Uterus (tissue), 4 donors: Measurements from ENCODE around the gene DTD1. TPM values are rescaled to one million over a fixed set of nuclear protein-coding genes. Genes with fewer than 3 reads are reported as not detected.

Source experiments
- DNase-seq, 2 donors: peaks; one replicate each; pipeline ENCODE4 v3.0.0-alpha.2; 2019 to 2020
- H3K27ac ChIP-seq, 2 donors: fragments of 200-600 bp; sonication (generic); 1 replicate in 1 of 2; 2 replicates in 1 of 2; pipeline ENCODE4 v1.5.1; 2016 to 2018
- H3K27me3 ChIP-seq, 2 donors: fragments of 200-600 bp; sonication (generic); one replicate each; pipeline ENCODE4 v1.5.1; 2018 to 2019; ENCODE audit warnings: control low read depth in 1 of 2
- H3K36me3 ChIP-seq, 2 donors: fragments of 200-600 bp; sonication (generic); one replicate each; pipeline ENCODE4 v1.5.1; 2019; ENCODE audit warnings: control low read depth in 1 of 2
- H3K4me1 ChIP-seq, 2 donors: fragments of 200-600 bp; sonication (generic); one replicate each; pipeline ENCODE4 v1.5.1; 2018 to 2019; ENCODE audit warnings: control low read depth in 1 of 2
- H3K4me3 ChIP-seq, 2 donors: fragments of 200-600 bp; sonication (generic); 1 replicate in 1 of 2; 2 replicates in 1 of 2; pipeline ENCODE4 v1.5.1; 2018 to 2019; ENCODE audit warnings: mild to moderate bottlenecking in 1 of 2
- H3K9me3 ChIP-seq, 2 donors: fragments of 200-600 bp; sonication (generic); one replicate each; pipeline ENCODE4 v1.5.1; 2019; ENCODE audit warnings: control low read depth in 1 of 2
- POLR2A ChIP-seq, 2 donors: fragments of 450-650 bp; IDR thresholded peaks; one replicate each; pipeline ENCODE4 v1.6.1; 2016; ENCODE audit warnings: antibody characterized with exemption in 2 of 2, mild to moderate bottlenecking in 1 of 2, moderate library complexity in 1 of 2
- intact Hi-C: fragments of 100-400 bp; cut with DNase I; formaldehyde crosslinking; loops from one replicate; pipeline ENCODE4 v1.15.1; 2023; ENCODE audit warnings: low total_unique reads
- total RNA-seq, 4 donors: library from RNA; depleted of rRNA in 3 of 4; stranded (reverse); fragments of >200 nt in 3 of 4; gene quantifications; one replicate each; pipeline versions ENCODE4 v1.1.0 to v1.2.4, GENCODE V29; 2014 to 2023
- TF ChIP-seq, protein P1 (sequence below), 4 experiments: fragments of 200-600 bp in 2 of 4; fragments of 450-650 bp in 2 of 4; sonication (generic) in 2 of 4; IDR thresholded peaks; one replicate each; pipeline ENCODE4 v1.5.1; 2016 to 2019; ENCODE audit warnings: antibody characterized with exemption in 4 of 4, mild to moderate bottlenecking in 2 of 4, moderate library complexity in 1 of 4
- donor health status: DM: yes; HTN: yes; CAD: no.

The DTD1 gene
- total RNA-seq, 4 donors from 2014 or later: 23.4 to 38.3 (median 30.7) TPM

DNA sequence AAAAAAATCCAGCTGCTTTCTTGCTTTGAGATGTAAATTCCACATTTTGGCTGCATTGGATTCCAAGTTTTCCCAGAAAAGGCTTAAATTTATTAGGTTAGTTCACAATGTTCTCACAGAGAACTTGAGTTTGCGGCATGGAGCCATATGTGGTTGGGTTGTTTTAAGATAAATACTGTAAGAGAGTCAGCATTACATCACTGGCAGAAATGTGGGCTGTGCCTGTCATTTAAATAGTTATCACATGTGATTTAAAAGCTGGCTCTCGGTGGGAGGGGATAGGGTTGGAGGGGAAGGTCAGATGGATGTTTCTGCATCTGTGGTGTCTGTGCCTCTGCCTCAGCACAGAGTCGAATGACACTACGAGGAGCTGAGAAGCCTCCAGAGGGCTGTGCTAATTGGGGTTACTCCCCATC, 151.9 kb downstream of the DTD1 start:
- Histone ChIP-seq H3K36me3 (no peaks in the 10 kb centered on the region), H3K27me3 (no peaks in the 10 kb centered on the region), H3K4me1 (peaks cover 0 to 31% of the 10 kb centered on the region in 2 donors), H3K27ac (peak overlapping the region; percentile 83 to 86), H3K4me3 (no peak overlapping the region), H3K9me3 (no peaks in the 10 kb centered on the region)
- no peak for TF ChIP-seq POLR2A (IDR thresholded peaks at IDR 0.05)
- TF ChIP-seq, protein P1, sequence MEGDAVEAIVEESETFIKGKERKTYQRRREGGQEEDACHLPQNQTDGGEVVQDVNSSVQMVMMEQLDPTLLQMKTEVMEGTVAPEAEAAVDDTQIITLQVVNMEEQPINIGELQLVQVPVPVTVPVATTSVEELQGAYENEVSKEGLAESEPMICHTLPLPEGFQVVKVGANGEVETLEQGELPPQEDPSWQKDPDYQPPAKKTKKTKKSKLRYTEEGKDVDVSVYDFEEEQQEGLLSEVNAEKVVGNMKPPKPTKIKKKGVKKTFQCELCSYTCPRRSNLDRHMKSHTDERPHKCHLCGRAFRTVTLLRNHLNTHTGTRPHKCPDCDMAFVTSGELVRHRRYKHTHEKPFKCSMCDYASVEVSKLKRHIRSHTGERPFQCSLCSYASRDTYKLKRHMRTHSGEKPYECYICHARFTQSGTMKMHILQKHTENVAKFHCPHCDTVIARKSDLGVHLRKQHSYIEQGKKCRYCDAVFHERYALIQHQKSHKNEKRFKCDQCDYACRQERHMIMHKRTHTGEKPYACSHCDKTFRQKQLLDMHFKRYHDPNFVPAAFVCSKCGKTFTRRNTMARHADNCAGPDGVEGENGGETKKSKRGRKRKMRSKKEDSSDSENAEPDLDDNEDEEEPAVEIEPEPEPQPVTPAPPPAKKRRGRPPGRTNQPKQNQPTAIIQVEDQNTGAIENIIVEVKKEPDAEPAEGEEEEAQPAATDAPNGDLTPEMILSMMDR (IDR thresholded peaks at IDR 0.05): no peak
- intact Hi-C loops: no loop called here
- DNase-seq: peak; percentile 80 to 95

DNA sequence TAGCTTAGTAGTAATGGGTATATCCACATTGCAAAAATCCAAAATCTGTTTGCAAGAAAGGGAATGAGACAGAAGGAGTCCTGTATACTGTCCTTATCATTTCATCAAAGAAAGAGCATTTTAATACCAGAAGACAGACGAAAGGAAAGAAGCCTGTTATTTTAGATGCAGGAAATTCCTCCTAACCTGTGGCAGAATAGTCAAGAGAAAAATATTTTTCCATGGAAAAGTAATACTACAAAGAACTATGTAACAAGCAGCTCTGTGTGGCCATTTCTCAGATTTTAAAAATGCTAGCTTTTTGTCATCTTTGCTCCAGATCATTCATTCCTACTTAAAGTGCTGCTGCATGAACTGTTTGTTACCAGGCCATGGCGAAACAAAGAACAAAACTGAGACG, 152.9 kb downstream of the DTD1 start:
- Histone ChIP-seq H3K4me1 (peaks cover 0 to 31% of the 10 kb centered on the region in 2 donors), H3K9me3 (no peaks in the 10 kb centered on the region), H3K27me3 (no peaks in the 10 kb centered on the region), H3K36me3 (no peaks in the 10 kb centered on the region), H3K27ac (peak overlapping the region; percentile 83 to 86), H3K4me3 (no peak overlapping the region)
- TF ChIP-seq, protein P1 (IDR thresholded peaks at IDR 0.05): no peak
- no peak for TF ChIP-seq POLR2A (IDR thresholded peaks at IDR 0.05)
- DNase-seq: no peak
- intact Hi-C loops: no loop called here

DNA sequence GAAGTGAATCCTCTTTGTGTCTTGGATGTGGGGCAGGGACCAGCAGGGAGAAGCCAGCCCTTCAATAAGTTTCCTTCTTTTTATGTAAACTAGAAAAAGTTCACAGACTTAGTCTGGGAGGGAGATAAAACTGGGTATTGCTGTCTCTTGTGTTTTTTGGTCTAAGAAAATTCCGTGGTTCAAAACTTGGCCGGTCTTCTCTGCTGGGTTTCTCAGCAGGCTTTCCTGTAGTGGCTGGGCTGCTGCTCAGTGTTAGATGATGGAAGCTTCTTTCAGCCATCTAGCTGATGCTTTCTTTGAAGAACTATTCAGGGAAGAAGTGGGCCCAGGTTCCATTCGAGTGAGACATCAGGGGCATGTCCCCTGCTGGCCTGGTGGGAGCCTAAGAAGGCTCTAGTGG, 155.0 kb downstream of the DTD1 start:
- H3K27ac ChIP-seq: peak overlapping the region; percentile 69 to 86
- no peaks in the 10 kb centered on the region for H3K27me3 ChIP-seq
- H3K4me1 ChIP-seq: peaks cover 0 to 28% of the 10 kb centered on the region in 2 donors
- H3K9me3 ChIP-seq: no peaks in the 10 kb centered on the region
- no peak for TF ChIP-seq POLR2A (IDR thresholded peaks at IDR 0.05)
- TF ChIP-seq, protein P1 (IDR thresholded peaks at IDR 0.05): no peak
- no peaks in the 10 kb centered on the region for H3K36me3 ChIP-seq
- no peak for DNase-seq
- intact Hi-C loops: no loop called here
- no peak overlapping the region for H3K4me3 ChIP-seq

DNA sequence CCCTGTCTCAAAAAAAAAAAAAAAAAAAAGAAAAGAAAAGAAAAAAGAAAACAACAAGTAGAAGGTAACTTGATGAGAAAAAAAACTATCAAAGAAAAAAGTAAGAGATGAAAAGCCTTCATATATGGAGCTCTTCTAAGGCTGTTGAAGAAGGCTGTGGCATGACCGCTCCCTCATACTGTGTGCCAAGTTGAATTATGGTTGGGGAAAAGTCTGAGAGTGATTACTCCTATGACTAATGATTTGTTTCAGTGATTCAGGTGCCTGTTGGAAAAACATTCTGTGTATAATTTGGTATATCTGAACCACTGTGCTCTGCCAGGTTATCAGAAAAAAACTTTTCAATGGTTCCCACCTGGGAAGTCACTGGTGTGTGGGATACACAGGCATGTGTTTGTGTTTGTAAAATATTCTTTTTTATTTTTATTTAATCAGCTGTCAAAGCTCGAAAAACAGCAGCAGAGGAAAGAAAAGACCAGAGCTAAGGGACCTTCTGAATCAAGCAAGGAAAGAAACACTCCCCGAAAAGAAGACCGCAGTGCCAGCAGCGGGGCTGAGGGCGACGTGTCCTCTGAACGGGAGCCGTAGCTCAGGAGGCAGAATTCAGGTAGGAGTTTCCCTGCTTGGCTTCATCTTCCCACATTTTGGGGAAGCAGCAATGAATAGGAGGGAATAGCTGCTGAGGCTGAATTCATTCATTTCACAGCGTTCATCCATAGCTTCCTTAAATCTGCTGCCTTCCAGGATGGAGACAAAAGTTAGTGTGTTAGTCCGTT, 156.0 kb downstream of the DTD1 start:
- peak; percentile 44 to 70 for DNase-seq
- intact Hi-C loops: no loop called here
- Histone ChIP-seq H3K4me1 (peaks cover 0 to 17% of the 10 kb centered on the region in 2 donors), H3K36me3 (no peaks in the 10 kb centered on the region), H3K9me3 (no peaks in the 10 kb centered on the region), H3K4me3 (no peak overlapping the region), H3K27me3 (no peaks in the 10 kb centered on the region), H3K27ac (peak overlapping the region; percentile 69 to 86)
- TF ChIP-seq, protein P1 (IDR thresholded peaks at IDR 0.05): no peak
- no peak for TF ChIP-seq POLR2A (IDR thresholded peaks at IDR 0.05)

DNA sequence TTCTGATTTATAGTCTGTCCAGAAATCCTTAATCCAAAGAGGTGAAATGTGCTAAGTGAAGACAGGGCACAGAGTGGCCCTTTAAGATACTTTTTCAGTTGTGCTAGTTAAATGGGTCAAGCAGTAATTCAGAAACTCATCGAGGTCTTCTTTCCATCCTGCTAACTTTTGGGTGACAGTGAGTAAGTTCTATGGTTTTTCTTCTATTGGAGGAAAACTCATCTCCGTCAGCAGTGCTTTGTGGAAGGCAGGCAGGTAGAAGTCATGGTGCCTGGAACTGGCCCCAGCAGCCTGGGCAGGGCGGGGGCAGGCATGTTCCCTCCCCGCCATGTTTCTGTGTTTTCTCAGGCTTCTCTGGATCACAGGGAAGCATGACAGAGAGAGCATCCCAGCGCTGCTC, 159.2 kb downstream of the DTD1 start:
- no peak for TF ChIP-seq POLR2A (IDR thresholded peaks at IDR 0.05)
- TF ChIP-seq, protein P1 (IDR thresholded peaks at IDR 0.05): no peak
- Histone ChIP-seq H3K27ac (no peak overlapping the region), H3K4me3 (no peak overlapping the region), H3K36me3 (no peaks in the 10 kb centered on the region), H3K9me3 (no peaks in the 10 kb centered on the region), H3K27me3 (no peaks in the 10 kb centered on the region), H3K4me1 (peaks cover 0 to 3% of the 10 kb centered on the region in 2 donors)
- intact Hi-C loops: no loop called here
- DNase-seq: no peak
